H1 (cell line): Measurements from ENCODE around the gene SRCIN1. TPM values are rescaled to one million over a fixed set of nuclear protein-coding genes. Genes with fewer than 3 reads are reported as not detected.

Source experiments
- CTCF ChIA-PET: fragments of 300-600 bp; sonication (Branson Sonifier 250); formaldehyde crosslinking; loops from one replicate; lab custom pipeline; 2021; ENCODE audit not compliant: partially characterized antibody; lab: Charles Lee
- POLR2A ChIA-PET: fragments of 300-600 bp; sonication (Branson Sonifier 250); formaldehyde crosslinking; loops from one replicate; lab custom pipeline; 2021; ENCODE audit warnings: inconsistent platforms; ENCODE audit not compliant: partially characterized antibody; lab: Charles Lee
- DNase-seq, 2 experiments: peaks; one replicate each; pipeline versions ENCODE4 v3.0.0 to v3.0.0-alpha.2; 2010 to 2022; ENCODE audit warnings: low spot score in 2 of 2, low read depth in 1 of 2, mixed read lengths in 1 of 2
- FAIRE-seq: peaks from 2 replicates; lab custom pipeline; 2011; peaks lifted over from hg19 to GRCh38; lab: Jason Lieb, UNC
- H2AFZ ChIP-seq: 2 replicates; pipeline ENCODE4 v1.8.1; 2012; ENCODE audit warnings: low read length, inconsistent platforms
- H2AK5ac ChIP-seq: 2 replicates; pipeline ENCODE4 v1.6.1; 2013; ENCODE audit warnings: low read depth, low read length
- H2BK120ac ChIP-seq: replicated peaks from 2 replicates; pipeline ENCODE3; 2013; ENCODE audit warnings: low read depth, low read length, inconsistent platforms
- H2BK12ac ChIP-seq: 2 replicates; pipeline ENCODE4 v1.6.1; 2013; ENCODE audit warnings: low read depth, low read length
- H2BK15ac ChIP-seq: 2 replicates; pipeline ENCODE4 v1.6.1; 2013; ENCODE audit warnings: low read length
- H2BK20ac ChIP-seq: 2 replicates; pipeline ENCODE4 v1.6.1; 2013; ENCODE audit warnings: low read length
- H2BK5ac ChIP-seq: 2 replicates; pipeline ENCODE4 v1.6.1; 2013; ENCODE audit warnings: low read depth, low read length
- H3K14ac ChIP-seq: 2 replicates; pipeline ENCODE4 v1.6.1; 2013; ENCODE audit warnings: inconsistent platforms; ENCODE audit not compliant: insufficient read length
- H3K18ac ChIP-seq: 2 replicates; pipeline ENCODE4 v1.6.1; 2013; ENCODE audit warnings: low read length; ENCODE audit errors: extremely low read depth
- H3K23ac ChIP-seq: 2 replicates; pipeline ENCODE4 v1.6.1; 2013; ENCODE audit warnings: inconsistent platforms; ENCODE audit not compliant: insufficient read length
- H3K23me2 ChIP-seq: 2 replicates; pipeline ENCODE4 v1.6.1; 2013; ENCODE audit warnings: low read depth, low read length
- H3K27ac ChIP-seq: 2 replicates; pipeline ENCODE4 v1.6.1; 2011; ENCODE audit warnings: low read depth, low read length, inconsistent platforms
- H3K27me3 ChIP-seq, 4 experiments: replicated peaks in 1 of 4; 1 replicate in 1 of 4; 2 replicates in 3 of 4; pipeline versions ENCODE4 v1.6.1 to v1.8.1; 2011 to 2013; ENCODE audit warnings: low read length in 3 of 4, mild to moderate bottlenecking in 3 of 4, inconsistent platforms in 2 of 4, mixed read lengths in 2 of 4, moderate library complexity in 1 of 4; ENCODE audit not compliant: control insufficient read depth in 3 of 4, insufficient read depth in 3 of 4; ENCODE audit errors: extremely low read depth in 1 of 4
- H3K36me3 ChIP-seq, 4 experiments: 2 replicates each; pipeline versions ENCODE4 v1.6.1 to v1.8.1; 2011 to 2013; ENCODE audit warnings: mild to moderate bottlenecking in 4 of 4, low read length in 3 of 4, moderate library complexity in 2 of 4, control low read depth in 1 of 4, inconsistent platforms in 1 of 4; ENCODE audit not compliant: insufficient read depth in 4 of 4, control insufficient read depth in 2 of 4
- H3K4ac ChIP-seq: replicated peaks from 2 replicates; pipeline ENCODE3; 2013; ENCODE audit warnings: low read length, low read depth, mixed read lengths, inconsistent platforms; ENCODE audit not compliant: insufficient read length
- H3K4me1 ChIP-seq, 4 experiments: replicated peaks in 1 of 4; 1 replicate in 1 of 4; 2 replicates in 3 of 4; pipeline versions ENCODE4 v1.6.1 to v1.8.1; 2011 to 2013; ENCODE audit warnings: low read length in 3 of 4, inconsistent platforms in 2 of 4, mixed read lengths in 1 of 4; ENCODE audit not compliant: insufficient read depth in 4 of 4, control insufficient read depth in 3 of 4
- H3K4me2 ChIP-seq, 2 experiments: 2 replicates each; pipeline versions ENCODE4 v1.6.1 to v1.8.1; 2011 to 2013; ENCODE audit warnings: low read depth in 2 of 2, low read length in 2 of 2, control low read depth in 1 of 2, inconsistent platforms in 1 of 2, mild to moderate bottlenecking in 1 of 2; ENCODE audit not compliant: insufficient read depth in 1 of 2
- H3K4me3 ChIP-seq, 4 experiments: fragments of 200-600, 300-600 bp in 1 of 4; sonication (generic), shearing (Covaris generic), sonication (Bioruptor Twin) in 1 of 4; 2 replicates each; pipeline versions ENCODE4 v1.5.1 to v1.8.1; 2011 to 2016; ENCODE audit warnings: low read length in 4 of 4, low read depth in 3 of 4, control low read depth in 2 of 4, inconsistent platforms in 2 of 4, mild to moderate bottlenecking in 2 of 4, mixed read lengths in 1 of 4, moderate library complexity in 1 of 4; ENCODE audit not compliant: insufficient read depth in 2 of 4; ENCODE audit errors: extremely low read depth in 1 of 4
- H3K56ac ChIP-seq: replicated peaks from 2 replicates; pipeline ENCODE3; 2013; ENCODE audit warnings: low read depth, mild to moderate bottlenecking, mixed read lengths, low read length, inconsistent platforms; ENCODE audit not compliant: insufficient read length
- H3K79me1 ChIP-seq: 2 replicates; pipeline ENCODE4 v1.6.1; 2013; ENCODE audit warnings: low read depth, low read length, control low read depth
- H3K79me2 ChIP-seq, 2 experiments: 2 replicates each; pipeline versions ENCODE4 v1.6.1 to v1.8.1; 2012 to 2013; ENCODE audit warnings: low read length in 2 of 2, mild to moderate bottlenecking in 2 of 2, inconsistent platforms in 1 of 2; ENCODE audit not compliant: insufficient read depth in 2 of 2, control insufficient read depth in 1 of 2
- H3K9ac ChIP-seq, 4 experiments: replicated peaks in 1 of 4; 1 replicate in 1 of 4; 2 replicates in 3 of 4; pipeline versions ENCODE4 v1.6.1 to v1.8.1; 2011 to 2013; ENCODE audit warnings: low read depth in 3 of 4, low read length in 3 of 4, control low read depth in 2 of 4, mild to moderate bottlenecking in 2 of 4, moderate library complexity in 2 of 4, inconsistent platforms in 1 of 4; ENCODE audit errors: extremely low read depth in 1 of 4
- H3K9me3 ChIP-seq, 2 experiments: 2 replicates each; pipeline versions ENCODE4 v1.6.1 to v1.8.1; 2012 to 2013; ENCODE audit warnings: mild to moderate bottlenecking in 2 of 2, moderate library complexity in 2 of 2, control low read depth in 1 of 2, inconsistent platforms in 1 of 2, low read depth in 1 of 2, low read length in 1 of 2, mixed read lengths in 1 of 2; ENCODE audit not compliant: insufficient read depth in 2 of 2
- H4K20me1 ChIP-seq, 2 experiments: replicated peaks in 1 of 2; 2 replicates each; pipeline versions ENCODE3 to v1.8.1; 2011 to 2013; ENCODE audit warnings: inconsistent platforms in 2 of 2, low read length in 2 of 2, mild to moderate bottlenecking in 1 of 2; ENCODE audit not compliant: insufficient read depth in 2 of 2, control insufficient read depth in 1 of 2
- H4K5ac ChIP-seq: 2 replicates; pipeline ENCODE4 v1.6.1; 2013; ENCODE audit warnings: low read length, low read depth, mixed read lengths, inconsistent platforms; ENCODE audit not compliant: insufficient read length
- H4K8ac ChIP-seq: 2 replicates; pipeline ENCODE4 v1.8.0; 2013; ENCODE audit warnings: mild to moderate bottlenecking, moderate library complexity, low read length, inconsistent platforms; ENCODE audit not compliant: insufficient read depth; ENCODE audit errors: extremely low read depth
- H4K91ac ChIP-seq: replicated peaks from 2 replicates; pipeline ENCODE3; 2013; ENCODE audit warnings: low read length, mixed read lengths, inconsistent platforms; ENCODE audit not compliant: insufficient read length
- BRCA1 ChIP-seq: IDR thresholded peaks from 2 replicates; pipeline ENCODE4 v1.6.1; 2012; ENCODE audit warnings: low read depth, low read length, improper control_type of control experiment
- CEBPB ChIP-seq: IDR thresholded peaks from 2 replicates; pipeline ENCODE4 v1.6.1; 2012; ENCODE audit warnings: low read depth, low read length
- KDM4A ChIP-seq: IDR thresholded peaks from one replicate; pipeline ENCODE4 v1.7.1; 2012; ENCODE audit warnings: low read depth, mild to moderate bottlenecking, moderate library complexity, low read length, inconsistent platforms; ENCODE audit not compliant: severe bottlenecking
- MAX ChIP-seq: IDR thresholded peaks from 2 replicates; pipeline ENCODE4 v1.6.1; 2012; ENCODE audit warnings: inconsistent platforms
- SIN3A ChIP-seq, 2 experiments: IDR thresholded peaks in 1 of 2; conservative IDR thresholded peaks in 1 of 2; 2 replicates each; pipeline ENCODE4 v1.6.1; 2011 to 2012; ENCODE audit warnings: low read length in 2 of 2, improper control_type of control experiment in 1 of 2, low read depth in 1 of 2, mild to moderate bottlenecking in 1 of 2
- SIRT6 ChIP-seq: IDR thresholded peaks from one replicate; pipeline ENCODE4 v1.7.1; 2012; ENCODE audit warnings: low read length, inconsistent platforms
- TEAD4 ChIP-seq: IDR thresholded peaks from 2 replicates; pipeline ENCODE4 v1.6.1; 2012; ENCODE audit warnings: low read depth, low read length, inconsistent platforms, mixed read lengths
- USF2 ChIP-seq: IDR thresholded peaks from 2 replicates; pipeline ENCODE4 v1.6.1; 2011; ENCODE audit warnings: low read length, improper control_type of control experiment
- WGBS, 2 experiments: shearing (Covaris generic) in 1 of 2; methylation state at CpG; one replicate each; pipeline versions ENCODE4 v1.1.6 to v1.1.7; 2013 to 2015; ENCODE audit warnings: low lambda C conversion rate in 2 of 2, mixed read lengths in 2 of 2, inconsistent platforms in 1 of 2, low coverage in 1 of 2, missing lambda C conversion rate in 1 of 2; ENCODE audit not compliant: insufficient replicate concordance in 2 of 2, insufficient coverage in 1 of 2, insufficient read length in 1 of 2; ENCODE audit errors: extremely low coverage in 1 of 2, missing lambda C conversion rate in 1 of 2; 5-methylcytosine and 5-hydroxymethylcytosine counted together
- polyA plus RNA-seq, 7 experiments: library from polyadenylated mRNA; depleted of rRNA in 3 of 7; stranded (reverse) in 5 of 7; unstranded in 2 of 7; fragments of >200 nt in 5 of 7; fragments of 200-250 nt in 2 of 7; gene quantifications; 1 replicate in 5 of 7; 2 replicates in 1 of 7; 4 replicates in 1 of 7; pipeline versions ENCODE4 v1.2.1 to v1.2.3, GENCODE V29; 2011 to 2013; ENCODE audit warnings: missing spikeins in 2 of 7, mixed read lengths in 2 of 7
- total RNA-seq: library from RNA; stranded (reverse); fragmentation: NEBNext Ultra II Directional; extraction: Animal tissue kit (Norgen Biotek cat#: 25700); gene quantifications from 2 replicates; pipeline ENCODE4 v1.2.1, GENCODE V29; 2021

SRCIN1 gene
- total and polyA plus RNA-seq, 2 of the 8 experiments (the other 6 are each of a cell fraction or from before 2014, with no cell fraction given): 2.8 to 3.8 TPM

- H3K18ac ChIP-seq: peak overlapping the region; percentile 71; the same call in 1 of the 2 replicates
- peaks cover 43 to 68% (median 62%) of the 10 kb centered on the region in 4 experiments for H3K27me3 ChIP-seq
- H3K79me2 ChIP-seq: no peaks in the 10 kb centered on the region
- no peak overlapping the region for H2BK120ac ChIP-seq
- no peak overlapping the region for H3K4ac ChIP-seq
- H4K5ac ChIP-seq: no peak overlapping the region
- H3K9me3 ChIP-seq: no peaks in the 10 kb centered on the region
- H2BK20ac ChIP-seq: no peak overlapping the region
- H4K8ac ChIP-seq: 0 out of 2 replicates have a peak overlapping the region, but pooled peaks have one; percentile 15
- no peak overlapping the region for H3K9ac ChIP-seq
- H3K27ac ChIP-seq: no peak overlapping the region
- H2AK5ac ChIP-seq: no peak overlapping the region
- H2BK12ac ChIP-seq: no peak overlapping the region
- no peak for FAIRE-seq
- H3K4me3 ChIP-seq: peak overlapping the region; percentile 6 to 63 (median 30); a peak in 7 of 8 replicates
- ChIA-PET POLR2A (interaction anchor here (0.8 to 1.9 kb wide), 13 partner anchors 10 to 112 kb away, joined by 3 to 11 read pairs (median 4); no protein-coding TSS in a partner anchor), CTCF (interaction anchor here (0.7 to 38.1 kb wide), 15 partner anchors 16 to 176 kb away, joined by 3 to 914 read pairs (median 10); partner anchors contain the start of gene SRCIN1)
- no peak overlapping the region for H3K23ac ChIP-seq
- TF ChIP-seq TEAD4 (no peak), SIRT6 (no peak), CEBPB (no peak), BRCA1 (no peak), SIN3A (conservative IDR thresholded peaks at IDR 0.05 in 1 of 2, IDR thresholded peaks at IDR 0.05 in 1 of 2; ENCODE audit: low read depth in 1 of 2, low read length in 2 of 2) (no peak), MAX (no peak), KDM4A (no peak), USF2 (no peak)
- no peak overlapping the region for H2AFZ ChIP-seq
- DNase-seq: no peak
- H3K56ac ChIP-seq: no peak overlapping the region
- peaks cover 0 to 7% (median 0%) of the 10 kb centered on the region in 4 experiments; a peak in 1 of 8 replicates for H3K36me3 ChIP-seq
- WGBS, 2 experiments: 16% methylated on average over 6 of the region's 6 CpGs; no CpG with 5 or more reads in 1 of the 2 experiments
- no peak overlapping the region for H3K14ac ChIP-seq
- no peaks in the 10 kb centered on the region for H3K79me1 ChIP-seq
- H3K4me2 ChIP-seq: peak overlapping the region; percentile 88 to 99
- H4K20me1 ChIP-seq: peaks cover 4 to 28% of the 10 kb centered on the region in 2 experiments
- H3K4me1 ChIP-seq: peaks cover 6 to 49% (median 36%) of the 10 kb centered on the region in 4 experiments
- peaks cover 23% of the 10 kb centered on the region for H3K23me2 ChIP-seq
- H2BK5ac ChIP-seq: no peak overlapping the region
- H2BK15ac ChIP-seq: peak overlapping the region; percentile 72; the same call in 1 of the 2 replicates
- no peak overlapping the region for H4K91ac ChIP-seq
These were observed 45.9 kb downstream of the SRCIN1 start for GRCh38 chr17:38559880-38560230.
